Peyer's patch (tissue), 4 donors: Measurements from ENCODE around the gene C1orf52. TPM values are rescaled to one million over a fixed set of nuclear protein-coding genes. Genes with fewer than 3 reads are reported as not detected.

ENCODE experiments used
- DNase-seq, 3 donors: peaks; one replicate each; pipeline ENCODE4 v3.0.0-alpha.2; 2017 to 2019
- H3K27ac ChIP-seq, 4 donors: fragments of 200-600 bp; sonication (generic); one replicate each; pipeline ENCODE4 v1.5.1; 2016 to 2019
- H3K27me3 ChIP-seq, 2 donors: fragments of 200-600 bp; sonication (generic); one replicate each; pipeline ENCODE4 v1.5.1; 2019
- H3K36me3 ChIP-seq, 3 donors: fragments of 200-600 bp; sonication (generic); one replicate each; pipeline ENCODE4 v1.5.1; 2016 to 2019
- H3K4me1 ChIP-seq, 4 donors: fragments of 200-600 bp; sonication (generic); one replicate each; pipeline ENCODE4 v1.5.1; 2016 to 2019
- H3K4me3 ChIP-seq, 4 donors: fragments of 200-600 bp; sonication (generic); 1 replicate in 3 of 4; 2 replicates in 1 of 4; pipeline ENCODE4 v1.5.1; 2016 to 2019; ENCODE audit warnings: mild to moderate bottlenecking in 1 of 4
- H3K9me3 ChIP-seq, 4 donors: fragments of 200-600 bp; sonication (generic); one replicate each; pipeline ENCODE4 v1.5.1; 2016 to 2019; ENCODE audit warnings: mild to moderate bottlenecking in 1 of 4
- POLR2A ChIP-seq, 2 donors: fragments of 450-650 bp; IDR thresholded peaks; one replicate each; pipeline ENCODE4 v1.5.1; 2017; ENCODE audit warnings: antibody characterized with exemption in 2 of 2, mild to moderate bottlenecking in 2 of 2, moderate library complexity in 2 of 2
- total RNA-seq, 4 donors: library from RNA; depleted of rRNA; stranded (reverse); fragments of >200 nt; gene quantifications; one replicate each; pipeline ENCODE4 v1.1.0, GENCODE V29; 2016
- TF ChIP-seq, protein P1 (sequence below), 6 experiments: fragments of 450-650 bp in 4 of 6; fragments of 200-600 bp in 2 of 6; sonication (generic) in 1 of 6; IDR thresholded peaks; one replicate each; pipeline ENCODE4 v1.5.1; 2017 to 2019; ENCODE audit warnings: antibody characterized with exemption in 6 of 6, mild to moderate bottlenecking in 3 of 6, moderate library complexity in 1 of 6

The C1orf52 gene
- total RNA-seq, 4 donors from 2014 or later, result 15.1 to 57.8 (median 18.4) TPM

DNA sequence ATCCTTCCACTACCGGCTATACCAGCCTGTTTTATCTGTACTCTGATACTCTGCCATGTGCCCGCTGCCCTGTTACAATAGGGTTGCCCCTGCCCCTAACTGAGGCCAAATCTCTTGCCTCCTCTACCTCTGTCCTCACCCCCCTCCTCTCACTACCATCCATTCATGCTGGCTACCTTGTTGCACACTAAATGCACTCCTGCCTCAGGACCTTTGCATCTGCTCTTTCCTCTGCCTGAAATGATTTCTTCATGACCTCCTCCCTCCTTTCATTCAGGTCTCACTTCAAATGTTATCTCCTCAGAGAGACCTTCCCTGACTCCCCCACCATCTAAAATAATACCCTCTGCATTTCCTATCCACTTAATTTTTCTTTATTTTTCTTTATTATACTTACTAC, 51.0 kb downstream of the C1orf52 start:
- Histone ChIP-seq H3K9me3 (no peaks in the 10 kb centered on the region), H3K36me3 (no peaks in the 10 kb centered on the region), H3K27me3 (no peaks in the 10 kb centered on the region), H3K4me1 (no peaks in the 10 kb centered on the region), H3K27ac (no peak overlapping the region), H3K4me3 (no peak overlapping the region)
- no peak for TF ChIP-seq POLR2A (IDR thresholded peaks at IDR 0.05)
- TF ChIP-seq, protein P1, sequence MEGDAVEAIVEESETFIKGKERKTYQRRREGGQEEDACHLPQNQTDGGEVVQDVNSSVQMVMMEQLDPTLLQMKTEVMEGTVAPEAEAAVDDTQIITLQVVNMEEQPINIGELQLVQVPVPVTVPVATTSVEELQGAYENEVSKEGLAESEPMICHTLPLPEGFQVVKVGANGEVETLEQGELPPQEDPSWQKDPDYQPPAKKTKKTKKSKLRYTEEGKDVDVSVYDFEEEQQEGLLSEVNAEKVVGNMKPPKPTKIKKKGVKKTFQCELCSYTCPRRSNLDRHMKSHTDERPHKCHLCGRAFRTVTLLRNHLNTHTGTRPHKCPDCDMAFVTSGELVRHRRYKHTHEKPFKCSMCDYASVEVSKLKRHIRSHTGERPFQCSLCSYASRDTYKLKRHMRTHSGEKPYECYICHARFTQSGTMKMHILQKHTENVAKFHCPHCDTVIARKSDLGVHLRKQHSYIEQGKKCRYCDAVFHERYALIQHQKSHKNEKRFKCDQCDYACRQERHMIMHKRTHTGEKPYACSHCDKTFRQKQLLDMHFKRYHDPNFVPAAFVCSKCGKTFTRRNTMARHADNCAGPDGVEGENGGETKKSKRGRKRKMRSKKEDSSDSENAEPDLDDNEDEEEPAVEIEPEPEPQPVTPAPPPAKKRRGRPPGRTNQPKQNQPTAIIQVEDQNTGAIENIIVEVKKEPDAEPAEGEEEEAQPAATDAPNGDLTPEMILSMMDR (IDR thresholded peaks at IDR 0.05), result no peak
- DNase-seq, result no peak

DNA sequence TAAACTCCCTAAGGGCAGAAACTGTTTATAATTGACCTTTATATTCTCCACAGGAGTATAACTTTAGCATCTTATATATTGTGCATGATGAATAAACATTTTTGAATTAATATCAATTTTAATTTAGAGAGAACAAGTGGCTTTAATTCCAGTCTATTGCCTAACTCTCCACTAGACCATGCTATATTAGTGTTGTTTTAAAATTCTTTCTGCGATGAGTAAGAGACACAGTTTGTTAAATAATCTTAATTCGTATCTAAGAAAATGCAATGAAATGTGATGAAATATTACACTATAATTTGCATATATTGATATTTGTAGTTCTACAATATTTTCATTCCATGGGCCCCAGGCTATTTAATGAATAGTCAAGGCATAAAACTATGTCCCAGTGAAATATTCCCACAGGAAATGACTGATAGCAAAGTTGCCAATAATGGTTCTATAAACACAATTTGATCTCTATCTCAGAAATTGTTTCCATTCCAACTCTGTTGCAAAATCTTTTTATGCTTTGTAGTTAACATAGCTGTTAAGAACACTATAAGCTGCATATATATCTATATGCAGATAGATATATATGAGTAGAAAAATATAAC, 55.8 kb downstream of the C1orf52 start:
- no peak for DNase-seq
- H3K27me3 ChIP-seq, result no peaks in the 10 kb centered on the region
- no peaks in the 10 kb centered on the region for H3K9me3 ChIP-seq
- TF ChIP-seq, protein P1 (IDR thresholded peaks at IDR 0.05), result no peak
- no peak for TF ChIP-seq POLR2A (IDR thresholded peaks at IDR 0.05)
- no peak overlapping the region for H3K27ac ChIP-seq
- H3K4me3 ChIP-seq, result no peak overlapping the region
- peaks cover 0 to 3% (median 0%) of the 10 kb centered on the region in 4 donors for H3K4me1 ChIP-seq
- no peaks in the 10 kb centered on the region for H3K36me3 ChIP-seq

DNA sequence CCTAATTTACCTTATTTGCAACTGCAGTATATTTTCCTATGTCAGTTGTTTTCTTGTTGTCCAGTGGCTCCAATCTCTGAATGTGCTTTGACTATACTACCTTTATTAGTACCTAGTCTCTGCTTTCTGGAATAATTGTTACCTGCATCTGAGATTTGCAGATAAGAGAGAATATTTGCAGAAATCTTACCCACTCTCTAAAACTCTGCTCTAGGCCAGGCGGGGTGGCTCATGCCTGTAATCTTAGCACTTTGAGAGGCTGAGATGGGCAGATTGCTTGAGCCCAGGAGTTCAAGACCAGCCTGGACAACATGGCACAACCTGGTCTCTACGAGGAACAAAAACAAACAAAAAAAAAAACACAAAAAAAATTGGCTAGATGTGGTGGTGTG, 56.6 kb downstream of the C1orf52 start:
- peaks cover 0 to 3% (median 0%) of the 10 kb centered on the region in 4 donors for H3K4me1 ChIP-seq
- no peak overlapping the region for H3K4me3 ChIP-seq
- H3K36me3 ChIP-seq, result no peaks in the 10 kb centered on the region
- DNase-seq, result no peak
- no peaks in the 10 kb centered on the region for H3K27me3 ChIP-seq
- TF ChIP-seq, protein P1 (IDR thresholded peaks at IDR 0.05), result no peak
- no peak for TF ChIP-seq POLR2A (IDR thresholded peaks at IDR 0.05)
- no peak overlapping the region for H3K27ac ChIP-seq
- no peaks in the 10 kb centered on the region for H3K9me3 ChIP-seq

DNA sequence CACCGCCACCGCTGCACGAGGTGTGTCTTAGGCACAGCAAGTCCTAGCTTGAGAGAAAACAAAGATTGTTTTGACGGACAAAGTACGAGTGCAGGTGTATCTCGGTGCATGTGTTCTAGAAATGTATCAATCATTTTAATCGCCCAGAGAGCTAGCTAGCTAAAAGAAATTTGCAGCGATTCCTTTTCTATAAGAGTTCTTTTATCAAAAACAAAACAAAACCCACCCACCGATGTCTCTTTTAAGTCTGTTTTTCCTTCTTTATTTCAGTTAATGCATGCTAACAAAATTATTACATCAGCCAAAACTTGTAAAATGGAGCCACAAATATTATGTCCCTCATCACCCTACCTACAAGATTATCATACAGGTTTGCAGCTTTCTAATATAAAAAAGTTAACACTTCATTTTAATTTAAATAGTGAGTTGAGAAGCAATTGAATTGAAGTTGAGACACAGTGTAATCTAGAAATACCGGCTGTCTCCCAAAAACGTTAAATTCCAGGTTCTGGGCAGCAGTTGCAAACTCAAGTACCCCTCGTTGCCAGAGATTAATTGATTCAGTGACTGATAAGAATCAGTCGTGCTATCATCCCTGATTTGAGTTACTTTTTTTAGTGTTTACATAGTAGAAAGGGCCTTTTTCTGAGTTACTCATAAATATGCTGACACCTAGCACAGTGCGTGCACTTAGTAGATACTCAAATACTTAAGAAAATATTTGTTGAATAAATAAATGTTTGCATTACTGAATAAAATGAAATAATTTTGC, 57.2 kb downstream of the C1orf52 start:
- Histone ChIP-seq H3K27me3 (no peaks in the 10 kb centered on the region), H3K36me3 (no peaks in the 10 kb centered on the region), H3K27ac (peak overlapping the region; percentile 94 to 99 (median 96)), H3K4me3 (peak overlapping the region; percentile 84 to 91 (median 88)), H3K4me1 (peaks cover 0 to 3% (median 0%) of the 10 kb centered on the region in 4 donors), H3K9me3 (no peaks in the 10 kb centered on the region)
- no peak for DNase-seq
- TF ChIP-seq, protein P1 (IDR thresholded peaks at IDR 0.05), result no peak
- TF ChIP-seq POLR2A (IDR thresholded peaks at IDR 0.05), result no peak

DNA sequence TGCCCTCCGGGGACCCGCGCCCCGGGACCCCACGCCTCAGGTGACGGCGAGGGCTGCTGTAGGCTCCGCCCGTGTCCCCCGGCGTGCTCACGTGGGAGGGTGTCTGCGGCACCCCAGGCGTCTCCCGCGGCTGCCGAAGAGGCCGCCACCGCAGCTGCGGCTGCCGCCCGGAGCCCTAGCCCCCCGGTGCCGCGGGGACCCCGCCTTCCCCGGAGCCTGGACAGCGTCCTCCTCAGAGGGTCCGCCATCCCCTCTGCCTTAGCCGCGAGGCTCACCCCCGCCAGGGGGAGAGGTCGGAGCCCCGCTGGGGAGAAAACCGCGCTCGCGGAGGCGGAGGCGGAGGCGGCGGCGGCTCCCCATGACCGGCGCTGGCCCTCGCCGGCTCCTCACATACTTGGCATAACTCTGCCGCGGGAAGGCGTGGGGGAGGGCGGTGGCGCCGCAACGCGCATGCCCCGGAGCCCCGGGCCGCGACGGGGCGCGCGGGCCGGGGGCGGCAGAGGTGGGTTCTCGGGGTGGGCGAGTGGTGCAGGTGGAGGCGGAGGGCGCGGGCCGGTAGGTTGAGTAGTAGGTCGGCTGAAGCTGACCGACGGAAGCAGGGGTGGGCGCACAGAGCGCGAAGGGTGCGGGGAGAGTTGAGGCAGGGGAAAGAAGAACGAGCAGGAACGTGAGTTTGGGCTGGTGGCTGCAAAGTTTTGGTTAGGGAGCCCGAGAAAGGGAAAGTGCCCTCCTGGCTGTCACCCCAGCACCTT, 57.9 kb downstream of the C1orf52 start:
- peak in 1 of 2 donors; percentile 26 for TF ChIP-seq POLR2A (IDR thresholded peaks at IDR 0.05)
- TF ChIP-seq, protein P1 (IDR thresholded peaks at IDR 0.05), result peak in 2 of 6 experiments; percentile 15 to 27
- H3K4me1 ChIP-seq, result peaks cover 0 to 3% (median 0%) of the 10 kb centered on the region in 4 donors
- peak overlapping the region; percentile 84 to 91 (median 88) for H3K4me3 ChIP-seq
- DNase-seq, result peak; percentile 76 to 89 (median 83)
- H3K9me3 ChIP-seq, result no peaks in the 10 kb centered on the region
- peak overlapping the region; percentile 94 to 99 (median 96) for H3K27ac ChIP-seq
- no peaks in the 10 kb centered on the region for H3K27me3 ChIP-seq
- H3K36me3 ChIP-seq, result no peaks in the 10 kb centered on the region
